Endothelial cell of umbilical vein (primary cell): ENCODE results near the gene MYO19. TPM values are rescaled to one million over a fixed set of nuclear protein-coding genes. Genes with fewer than 3 reads are reported as not detected.

Source experiments
- BruUV-seq: library from RNA; stranded (reverse); fragments of 400-500 nt; replicated peaks from 2 replicates; lab custom pipeline; 2021; lab: Mats Ljungman, UMichigan
- CTCF ChIA-PET: fragments of 300-600, 350-600 bp; sonication (Branson Sonifier 250); formaldehyde crosslinking; loops from one replicate; lab custom pipeline; 2021; ENCODE audit warnings: antibody characterized with exemption, inconsistent platforms; lab: Charles Lee
- POLR2A ChIA-PET: fragments of 300-600, 350-600 bp; sonication (Branson Sonifier 250); formaldehyde crosslinking; loops from one replicate; lab custom pipeline; 2021; ENCODE audit warnings: antibody characterized with exemption, inconsistent platforms; lab: Charles Lee
- DNase-seq: peaks from one replicate; pipeline ENCODE4 v3.0.0-alpha.2; 2011; ENCODE audit warnings: low read depth, low spot score
- FAIRE-seq: peaks from 2 replicates; lab custom pipeline; 2011; peaks lifted over from hg19 to GRCh38; lab: Jason Lieb, UNC
- H2AFZ ChIP-seq: 2 replicates; pipeline ENCODE4 v1.6.0; 2012; ENCODE audit warnings: low read depth, low read length, control low read depth, inconsistent platforms
- H3K27ac ChIP-seq: 2 replicates; pipeline ENCODE4 v1.5.1; 2011; ENCODE audit warnings: low read depth, mild to moderate bottlenecking, control low read depth, low read length, moderate library complexity; ENCODE audit not compliant: insufficient read depth
- H3K27me3 ChIP-seq, 2 experiments: 2 replicates each; pipeline versions ENCODE4 v1.6.0 to v1.6.1; 2011; ENCODE audit warnings: low read length in 2 of 2, mixed read lengths in 1 of 2; ENCODE audit not compliant: control insufficient read depth in 2 of 2, insufficient read depth in 2 of 2
- H3K36me3 ChIP-seq, 2 experiments: 2 replicates in 1 of 2; 3 replicates in 1 of 2; pipeline ENCODE4 v1.5.1; 2011; ENCODE audit warnings: low read length in 2 of 2, mild to moderate bottlenecking in 1 of 2, moderate library complexity in 1 of 2; ENCODE audit not compliant: control insufficient read depth in 2 of 2, insufficient read depth in 2 of 2; ENCODE audit errors: extremely low read depth in 1 of 2
- H3K4me1 ChIP-seq: 3 replicates; pipeline ENCODE4 v1.5.1; 2011; ENCODE audit warnings: mild to moderate bottlenecking, low read length; ENCODE audit not compliant: control insufficient read depth, insufficient read depth; ENCODE audit errors: extremely low read depth
- H3K4me2 ChIP-seq: 2 replicates; pipeline ENCODE4 v1.6.1; 2011; ENCODE audit warnings: low read length, control low read depth, mixed read lengths; ENCODE audit not compliant: insufficient read depth
- H3K4me3 ChIP-seq, 3 experiments: fragments of 200-600 bp in 1 of 3; sonication (generic), shearing (Covaris generic) in 1 of 3; replicated peaks in 1 of 3; 2 replicates each; pipeline ENCODE4 v1.5.1; 2011 to 2016; ENCODE audit warnings: control low read depth in 3 of 3, low read length in 3 of 3, mild to moderate bottlenecking in 2 of 3, inconsistent platforms in 1 of 3, low read depth in 1 of 3, moderate library complexity in 1 of 3; ENCODE audit not compliant: insufficient read depth in 1 of 3
- H3K79me2 ChIP-seq: 2 replicates; pipeline ENCODE4 v1.6.0; 2012; ENCODE audit warnings: low read length, inconsistent platforms; ENCODE audit not compliant: control insufficient read depth, insufficient read depth
- H3K9ac ChIP-seq: replicated peaks from 2 replicates; pipeline ENCODE3; 2011; ENCODE audit warnings: low read length, control low read depth; ENCODE audit not compliant: insufficient read depth; ENCODE audit errors: extremely low read depth
- H3K9me1 ChIP-seq: replicated peaks from 3 replicates; pipeline ENCODE4 v1.6.0; 2011; ENCODE audit warnings: mild to moderate bottlenecking, low read length; ENCODE audit not compliant: control insufficient read depth, insufficient read depth; ENCODE audit errors: extremely low read depth
- H3K9me3 ChIP-seq: replicated peaks from 2 replicates; pipeline ENCODE4 v1.5.1; 2012; ENCODE audit warnings: low read length, inconsistent platforms; ENCODE audit not compliant: control insufficient read depth, insufficient read depth
- H4K20me1 ChIP-seq: replicated peaks from 2 replicates; pipeline ENCODE3; 2011; ENCODE audit warnings: mild to moderate bottlenecking, low read length; ENCODE audit not compliant: control insufficient read depth, insufficient read depth; ENCODE audit errors: extremely low read depth
- EZH2 ChIP-seq: IDR thresholded peaks from 2 replicates; pipeline ENCODE4 v1.6.1; 2012; ENCODE audit warnings: borderline replicate concordance, low read depth, mild to moderate bottlenecking, moderate library complexity, low read length, inconsistent platforms; ENCODE audit not compliant: severe bottlenecking
- FOS ChIP-seq: IDR thresholded peaks from 2 replicates; pipeline ENCODE4 v1.6.1; 2011; ENCODE audit warnings: mild to moderate bottlenecking, low read length, moderate library complexity, borderline replicate concordance; ENCODE audit not compliant: insufficient read depth
- GATA2 ChIP-seq: IDR thresholded peaks from 2 replicates; pipeline ENCODE4 v1.7.0; 2011; ENCODE audit warnings: low read depth, mild to moderate bottlenecking, moderate library complexity, mixed read lengths, low read length; ENCODE audit not compliant: insufficient read length, insufficient read depth
- JUN ChIP-seq: IDR thresholded peaks from 2 replicates; pipeline ENCODE4 v1.6.1; 2011; ENCODE audit warnings: borderline replicate concordance, low read depth; ENCODE audit not compliant: insufficient read length, insufficient read depth
- MAX ChIP-seq: IDR thresholded peaks from 2 replicates; pipeline ENCODE4 v1.6.1; 2011; ENCODE audit not compliant: insufficient read depth, insufficient read length
- MYC ChIP-seq: IDR thresholded peaks from one replicate; pipeline ENCODE4 v1.6.1; 2011; ENCODE audit warnings: mild to moderate bottlenecking, low read depth, low read length
- POLR2A ChIP-seq: IDR thresholded peaks from 2 replicates; pipeline ENCODE4 v1.6.1; 2012; ENCODE audit warnings: low read depth, mild to moderate bottlenecking, control low read depth, low read length
- POLR2AphosphoS5 ChIP-seq: IDR thresholded peaks from 2 replicates; pipeline ENCODE4 v1.6.1; 2012; ENCODE audit warnings: low read depth, mild to moderate bottlenecking, control low read depth, low read length, moderate library complexity; ENCODE audit not compliant: insufficient read depth
- dilution Hi-C: fragments of 300-500 bp; cut with MboI; formaldehyde crosslinking; loops from one replicate; pipeline ENCODE4 v1.15.0; 2019; ENCODE audit warnings: low sequenced_read_pairs; ENCODE audit not compliant: extremely low pct_ligation_motif_present
- intact Hi-C: fragments of 100-400 bp; cut with micrococcal nuclease; formaldehyde crosslinking; loops from one replicate; pipeline ENCODE4 v1.10.0; 2022
- polyA plus RNA-seq, 4 experiments: library from polyadenylated mRNA; depleted of rRNA in 3 of 4; stranded (reverse) in 3 of 4; unstranded in 1 of 4; fragments of >200 nt; gene quantifications; 2 replicates each; pipeline versions ENCODE4 v1.2.1 to v1.2.3, GENCODE V29; 2011 to 2012; ENCODE audit warnings: missing spikeins in 1 of 4
- total RNA-seq: library from RNA; stranded (reverse); gene quantifications from 2 replicates; pipeline ENCODE4 v1.2.3, GENCODE V29; 2021
- TF ChIP-seq, protein P1 (sequence below), 2 donors: IDR thresholded peaks; 1 replicate in 1 of 2; 2 replicates in 1 of 2; pipeline ENCODE4 v1.5.1; 2011; ENCODE audit warnings: low read length in 2 of 2, mild to moderate bottlenecking in 2 of 2, moderate library complexity in 2 of 2, control low read depth in 1 of 2, inconsistent platforms in 1 of 2, low read depth in 1 of 2; ENCODE audit not compliant: insufficient read depth in 1 of 2; ENCODE audit errors: extremely low read depth in 1 of 2

Gene MYO19
- total and polyA plus RNA-seq, 2 donors (not counting 3 experiments of a cell fraction or from before 2014, with no cell fraction given) = 75.4 to 95.7 TPM

DNA sequence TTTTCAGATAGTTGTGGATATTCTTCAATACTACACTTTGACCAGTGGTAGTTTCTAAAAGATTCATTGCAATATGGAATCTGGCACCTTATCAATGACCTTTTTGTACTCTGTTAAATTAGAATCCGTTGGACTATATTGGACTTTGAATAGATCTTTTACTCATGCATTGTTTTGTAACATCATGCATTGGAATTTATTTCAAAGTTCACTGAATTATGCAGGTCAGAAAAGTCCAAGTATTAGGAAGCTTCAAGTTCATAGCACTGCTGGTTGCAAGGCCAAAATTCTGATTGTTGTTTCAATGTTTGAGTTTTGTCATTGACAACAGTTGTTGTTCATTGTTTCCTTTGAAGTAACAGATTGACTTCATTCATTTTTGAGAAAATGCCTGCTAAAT is 49.1 kb upstream of the MYO19 start:
- DNase-seq (no peak), FAIRE-seq (no peak)
- TF ChIP-seq JUN (no peak), GATA2 (no peak), POLR2A (no peak), FOS (no peak), MAX (no peak), MYC (no peak), POLR2AphosphoS5 (no peak), EZH2 (no peak)
- TF ChIP-seq, protein P1, sequence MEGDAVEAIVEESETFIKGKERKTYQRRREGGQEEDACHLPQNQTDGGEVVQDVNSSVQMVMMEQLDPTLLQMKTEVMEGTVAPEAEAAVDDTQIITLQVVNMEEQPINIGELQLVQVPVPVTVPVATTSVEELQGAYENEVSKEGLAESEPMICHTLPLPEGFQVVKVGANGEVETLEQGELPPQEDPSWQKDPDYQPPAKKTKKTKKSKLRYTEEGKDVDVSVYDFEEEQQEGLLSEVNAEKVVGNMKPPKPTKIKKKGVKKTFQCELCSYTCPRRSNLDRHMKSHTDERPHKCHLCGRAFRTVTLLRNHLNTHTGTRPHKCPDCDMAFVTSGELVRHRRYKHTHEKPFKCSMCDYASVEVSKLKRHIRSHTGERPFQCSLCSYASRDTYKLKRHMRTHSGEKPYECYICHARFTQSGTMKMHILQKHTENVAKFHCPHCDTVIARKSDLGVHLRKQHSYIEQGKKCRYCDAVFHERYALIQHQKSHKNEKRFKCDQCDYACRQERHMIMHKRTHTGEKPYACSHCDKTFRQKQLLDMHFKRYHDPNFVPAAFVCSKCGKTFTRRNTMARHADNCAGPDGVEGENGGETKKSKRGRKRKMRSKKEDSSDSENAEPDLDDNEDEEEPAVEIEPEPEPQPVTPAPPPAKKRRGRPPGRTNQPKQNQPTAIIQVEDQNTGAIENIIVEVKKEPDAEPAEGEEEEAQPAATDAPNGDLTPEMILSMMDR (IDR thresholded peaks at IDR 0.05; ENCODE audit: extremely low read depth in 1 of 2, insufficient read depth in 1 of 2, low read depth in 1 of 2, low read length in 2 of 2) = no peak
- Histone ChIP-seq H3K27ac (no peak overlapping the region), H3K36me3 (peaks cover 25 to 31% of the 10 kb centered on the region in 2 experiments), H3K4me2 (no peak overlapping the region), H3K27me3 (no peaks in the 10 kb centered on the region), H3K9me1 (no peaks in the 10 kb centered on the region), H4K20me1 (no peaks in the 10 kb centered on the region), H3K9ac (no peak overlapping the region), H3K4me1 (no peaks in the 10 kb centered on the region), H3K79me2 (peaks cover 8% of the 10 kb centered on the region), H2AFZ (no peak overlapping the region), H3K9me3 (no peaks in the 10 kb centered on the region), H3K4me3 (no peak overlapping the region)
- CTCF ChIA-PET = interaction anchor here (2.6 kb wide), 1 partner anchor 8 kb away, joined by 7 read pairs; the partner anchor contains the start of gene DHRS11
- intact Hi-C loops (no loop called here), dilution Hi-C loops (no loop called here)
- no TSS peak for BruUV-seq
- POLR2A ChIA-PET = no interaction called here
